Bronchial epithelial cell (primary cell): ENCODE data around the gene SLC12A7. TPM values are rescaled to one million over a fixed set of nuclear protein-coding genes. Genes with fewer than 3 reads are reported as not detected.

Experiments used
- DNase-seq: peaks from one replicate; pipeline ENCODE4 v3.0.0-alpha.2; 2010; ENCODE audit warnings: low read depth
- FAIRE-seq: peaks from 2 replicates; lab custom pipeline; 2011; peaks lifted over from hg19 to GRCh38; lab: Jason Lieb, UNC
- H3K27me3 ChIP-seq: 2 replicates; pipeline ENCODE4 v1.5.1; 2011; ENCODE audit warnings: low read length; ENCODE audit not compliant: control insufficient read depth, insufficient read depth
- H3K36me3 ChIP-seq: 2 replicates; pipeline ENCODE4 v1.5.1; 2011; ENCODE audit warnings: low read length; ENCODE audit not compliant: control insufficient read depth, insufficient read depth
- H3K4me3 ChIP-seq: 2 replicates; pipeline ENCODE4 v1.5.1; 2011; ENCODE audit warnings: mild to moderate bottlenecking, low read depth, low read length, control low read depth
- CTCF ChIP-seq: IDR thresholded peaks from 2 replicates; pipeline ENCODE4 v1.5.1; 2011; ENCODE audit warnings: mild to moderate bottlenecking, moderate library complexity, low read length, control low read depth, inconsistent platforms; ENCODE audit not compliant: insufficient read depth, severe bottlenecking
- total RNA-seq: library from RNA; depleted of rRNA; stranded (reverse); fragments of >200 nt; gene quantifications from 2 replicates; pipeline ENCODE4 v1.2.1, GENCODE V29; 2014

SLC12A7 gene
- total RNA-seq, 1 donor from 2014 or later: 10.3 TPM

- FAIRE-seq: no peak
Measured at GRCh38 chr5:1033606-1034420, 78.0 kb downstream of the SLC12A7 start.

DNA sequence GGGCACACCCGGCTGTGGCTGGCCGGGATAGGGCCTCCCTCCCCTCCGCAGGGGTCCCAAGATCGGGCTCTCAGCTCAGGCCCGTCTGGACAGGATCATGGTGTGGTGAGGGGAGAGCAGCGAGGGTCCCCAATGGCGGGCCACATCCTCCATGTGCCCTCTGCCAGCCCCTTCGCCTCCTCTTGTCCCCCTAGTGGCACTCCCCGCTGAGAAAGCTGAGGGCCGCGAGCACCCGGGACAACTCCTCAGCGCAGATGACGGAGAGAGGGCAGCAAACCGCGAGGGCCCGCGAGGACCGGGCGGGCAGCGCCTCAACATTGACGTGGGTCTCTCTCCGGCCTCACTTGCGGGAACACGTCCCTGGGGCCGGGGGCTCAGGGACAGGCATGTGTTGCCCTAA, 78.7 kb downstream of the SLC12A7 start:
- FAIRE-seq: no peak
- Histone ChIP-seq H3K36me3 (no peaks in the 10 kb centered on the region), H3K4me3 (no peak overlapping the region), H3K27me3 (no peaks in the 10 kb centered on the region)
- TF ChIP-seq CTCF: no peak
- DNase-seq: no peak

More at GRCh38 chr5:1033606-1034420, 78.0 kb downstream of the SLC12A7 start:
- Histone ChIP-seq H3K36me3 (no peaks in the 10 kb centered on the region), H3K4me3 (no peak overlapping the region), H3K27me3 (no peaks in the 10 kb centered on the region)
- no peak for TF ChIP-seq CTCF
- DNase-seq: no peak

- H3K36me3 ChIP-seq: no peaks in the 10 kb centered on the region
- TF ChIP-seq CTCF: no peak
- H3K4me3 ChIP-seq: no peak overlapping the region
- no peaks in the 10 kb centered on the region for H3K27me3 ChIP-seq
- FAIRE-seq (no peak), DNase-seq (no peak)
Measured at GRCh38 chr5:1032551-1033027, 79.3 kb downstream of the SLC12A7 start.

GRCh38 chr5:1032011-1032410, 79.9 kb downstream of the SLC12A7 start:
- TF ChIP-seq CTCF: no peak
- H3K36me3 ChIP-seq: no peaks in the 10 kb centered on the region
- DNase-seq (no peak), FAIRE-seq (no peak)
- H3K4me3 ChIP-seq: no peak overlapping the region
- H3K27me3 ChIP-seq: no peaks in the 10 kb centered on the region

GRCh38 chr5:1031306-1031959, 80.4 kb downstream of the SLC12A7 start:
- TF ChIP-seq CTCF: no peak
- no peak for DNase-seq
- Histone ChIP-seq H3K27me3 (no peaks in the 10 kb centered on the region), H3K4me3 (no peak overlapping the region), H3K36me3 (no peaks in the 10 kb centered on the region)
- FAIRE-seq: no peak
